Measurements from ENCODE around the gene ELAVL4. TPM values are rescaled to one million over a fixed set of nuclear protein-coding genes. Genes with fewer than 3 reads are reported as not detected.

ELAVL4 gene
- total RNA-seq, 2 donors from 2014 or later = 0.54 to 1.5 TPM

DNA sequence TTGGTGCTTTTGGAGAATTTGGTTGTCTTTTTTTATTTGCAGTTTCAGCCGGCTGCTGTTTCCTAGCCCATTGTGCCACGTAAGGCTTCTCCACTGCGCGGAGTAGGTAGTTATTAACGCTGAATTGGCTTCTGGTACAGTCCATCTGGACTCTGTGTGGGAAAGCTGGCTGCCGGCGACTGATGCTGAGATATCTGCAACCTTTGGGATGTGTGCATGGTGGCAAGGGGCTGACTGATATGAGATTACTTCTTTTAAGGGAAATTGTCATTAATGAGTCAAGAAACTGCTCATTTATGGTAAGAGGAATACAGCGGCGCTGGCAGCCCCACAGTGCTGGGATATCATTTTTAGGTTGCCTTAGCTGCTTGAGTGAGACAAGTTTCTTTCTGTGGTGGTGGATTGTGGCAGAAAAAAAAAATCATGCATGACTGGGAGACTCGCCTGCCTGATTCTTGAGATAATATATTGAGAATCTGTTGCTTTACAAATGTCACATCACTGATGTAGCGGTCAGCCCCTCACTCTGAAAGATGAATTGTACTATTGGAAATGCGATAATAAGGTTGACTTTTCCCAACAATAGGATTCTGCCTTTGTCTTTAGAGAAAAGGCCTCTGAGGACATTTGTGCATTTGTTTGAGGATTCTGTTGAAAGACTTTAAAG is 2.5 kb upstream of the ELAVL4 start:
- no peak overlapping the region for H3K4me3 ChIP-seq
- TF ChIP-seq, protein P1, sequence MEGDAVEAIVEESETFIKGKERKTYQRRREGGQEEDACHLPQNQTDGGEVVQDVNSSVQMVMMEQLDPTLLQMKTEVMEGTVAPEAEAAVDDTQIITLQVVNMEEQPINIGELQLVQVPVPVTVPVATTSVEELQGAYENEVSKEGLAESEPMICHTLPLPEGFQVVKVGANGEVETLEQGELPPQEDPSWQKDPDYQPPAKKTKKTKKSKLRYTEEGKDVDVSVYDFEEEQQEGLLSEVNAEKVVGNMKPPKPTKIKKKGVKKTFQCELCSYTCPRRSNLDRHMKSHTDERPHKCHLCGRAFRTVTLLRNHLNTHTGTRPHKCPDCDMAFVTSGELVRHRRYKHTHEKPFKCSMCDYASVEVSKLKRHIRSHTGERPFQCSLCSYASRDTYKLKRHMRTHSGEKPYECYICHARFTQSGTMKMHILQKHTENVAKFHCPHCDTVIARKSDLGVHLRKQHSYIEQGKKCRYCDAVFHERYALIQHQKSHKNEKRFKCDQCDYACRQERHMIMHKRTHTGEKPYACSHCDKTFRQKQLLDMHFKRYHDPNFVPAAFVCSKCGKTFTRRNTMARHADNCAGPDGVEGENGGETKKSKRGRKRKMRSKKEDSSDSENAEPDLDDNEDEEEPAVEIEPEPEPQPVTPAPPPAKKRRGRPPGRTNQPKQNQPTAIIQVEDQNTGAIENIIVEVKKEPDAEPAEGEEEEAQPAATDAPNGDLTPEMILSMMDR (IDR thresholded peaks at IDR 0.05) = no peak
- no peaks in the 10 kb centered on the region for H3K9me3 ChIP-seq
- H3K27me3 ChIP-seq = no peaks in the 10 kb centered on the region
- H3K27ac ChIP-seq = no peak overlapping the region
- H3K4me1 ChIP-seq = no peaks in the 10 kb centered on the region
- DNase-seq = no peak
- H3K9ac ChIP-seq (ENCODE audit: low read depth in 2 of 2, low read length in 2 of 2) = no peak overlapping the region
- no peaks in the 10 kb centered on the region for H3K36me3 ChIP-seq
- intact Hi-C loops (cut with DNase I) = no loop called here

DNA sequence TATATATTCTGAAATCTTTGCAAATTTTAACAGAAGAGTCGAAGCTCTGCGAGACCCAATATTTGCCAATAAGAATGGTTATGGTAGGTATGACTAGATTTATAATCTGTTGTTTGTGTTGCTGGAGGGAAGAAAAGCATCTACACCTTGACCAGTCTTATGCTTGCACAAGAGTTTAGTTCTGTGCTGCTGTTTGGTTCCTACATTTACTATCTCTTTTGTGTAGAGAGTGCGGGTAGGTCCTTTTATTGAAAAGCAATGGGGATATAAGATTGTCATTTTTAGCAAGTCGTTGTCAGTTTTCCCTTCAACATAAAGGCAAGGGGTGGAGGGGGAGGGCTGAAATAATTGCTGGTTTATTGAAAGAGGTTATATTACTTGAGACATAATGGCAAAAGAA is 396 bp downstream of the ELAVL4 start:
- intact Hi-C loops (cut with DNase I) = no loop called here
- no peaks in the 10 kb centered on the region for H3K27me3 ChIP-seq
- H3K27ac ChIP-seq = no peak overlapping the region
- DNase-seq = no peak
- H3K9me3 ChIP-seq = no peaks in the 10 kb centered on the region
- H3K4me1 ChIP-seq = no peaks in the 10 kb centered on the region
- H3K36me3 ChIP-seq = no peaks in the 10 kb centered on the region
- TF ChIP-seq, protein P1 (IDR thresholded peaks at IDR 0.05) = no peak
- no peak overlapping the region for H3K9ac ChIP-seq (ENCODE audit: low read depth in 2 of 2, low read length in 2 of 2)
- no peak overlapping the region for H3K4me3 ChIP-seq

DNA sequence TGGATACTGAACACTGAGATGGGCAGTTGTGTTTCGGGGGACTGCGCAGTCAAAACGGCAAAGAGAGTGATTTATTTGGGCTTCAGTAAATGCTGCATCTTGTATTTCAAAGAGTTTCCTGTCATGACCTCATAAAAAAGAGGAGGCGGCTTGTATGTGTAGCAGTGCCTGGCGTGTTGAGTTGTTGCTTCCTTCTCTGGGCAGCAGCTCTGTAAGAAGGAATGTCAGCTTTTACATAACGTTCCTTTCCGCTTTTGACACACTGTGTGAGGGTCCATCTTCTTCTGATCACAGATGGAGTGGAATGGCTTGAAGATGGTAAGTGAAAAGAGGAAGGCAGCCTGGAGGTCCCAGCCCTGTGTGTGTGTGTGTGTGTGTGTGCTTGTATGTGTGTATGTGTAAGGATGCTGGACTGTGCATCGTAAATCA is 941 bp downstream of the ELAVL4 start:
- Histone ChIP-seq H3K4me1 (no peaks in the 10 kb centered on the region), H3K9ac (ENCODE audit: low read depth in 2 of 2, low read length in 2 of 2) (no peak overlapping the region), H3K27me3 (no peaks in the 10 kb centered on the region), H3K4me3 (no peak overlapping the region), H3K27ac (no peak overlapping the region), H3K9me3 (no peaks in the 10 kb centered on the region), H3K36me3 (no peaks in the 10 kb centered on the region)
- TF ChIP-seq, protein P1 (IDR thresholded peaks at IDR 0.05) = no peak
- intact Hi-C loops (cut with DNase I) = no loop called here
- DNase-seq = no peak

- Histone ChIP-seq H3K9me3 (no peaks in the 10 kb centered on the region), H3K27me3 (no peaks in the 10 kb centered on the region), H3K4me1 (no peaks in the 10 kb centered on the region), H3K36me3 (no peaks in the 10 kb centered on the region), H3K27ac (no peak overlapping the region), H3K4me3 (no peak overlapping the region), H3K9ac (ENCODE audit: low read depth in 2 of 2, low read length in 2 of 2) (no peak overlapping the region)
- intact Hi-C loops (cut with DNase I) = no loop called here
- DNase-seq = no peak
- TF ChIP-seq, protein P1 (IDR thresholded peaks at IDR 0.05) = no peak
These were observed 1.4 kb downstream of the ELAVL4 start for GRCh38 chr1:50110151-50110550.

DNA sequence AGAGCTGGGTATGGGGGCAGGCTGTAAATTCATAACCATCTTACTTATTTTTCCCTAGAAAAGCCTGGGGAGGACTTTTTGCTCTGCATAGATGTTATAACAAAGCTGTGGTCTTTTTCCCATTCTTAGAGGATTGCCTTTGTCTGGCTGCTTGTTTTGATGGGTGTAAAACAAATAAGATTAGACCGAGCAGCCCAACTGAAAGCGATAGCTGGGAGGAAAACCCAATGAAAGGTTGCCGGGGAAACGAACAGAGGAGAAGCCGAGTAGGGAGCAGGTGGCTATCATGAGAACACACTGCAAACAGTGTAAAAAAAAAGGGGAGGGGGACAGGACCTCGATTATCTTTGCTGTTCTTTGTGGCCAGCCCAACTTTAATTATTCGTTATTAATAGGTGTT is 1.9 kb downstream of the ELAVL4 start:
- DNase-seq = no peak
- H3K27me3 ChIP-seq = no peaks in the 10 kb centered on the region
- no peaks in the 10 kb centered on the region for H3K4me1 ChIP-seq
- no peak overlapping the region for H3K9ac ChIP-seq (ENCODE audit: low read depth in 2 of 2, low read length in 2 of 2)
- TF ChIP-seq, protein P1 (IDR thresholded peaks at IDR 0.05) = no peak
- no peaks in the 10 kb centered on the region for H3K9me3 ChIP-seq
- intact Hi-C loops (cut with DNase I) = no loop called here
- no peaks in the 10 kb centered on the region for H3K36me3 ChIP-seq
- no peak overlapping the region for H3K4me3 ChIP-seq
- H3K27ac ChIP-seq = no peak overlapping the region

Data from colonic mucosa (tissue), 4 donors.